HCT116 (cell line): ENCODE measurements around the gene NHSL2. TPM values are rescaled to one million over a fixed set of nuclear protein-coding genes. Genes with fewer than 3 reads are reported as not detected.

Experiments
- ATAC-seq: fragments of 200-7000 bp; cut with Tn5 transposase; 2 replicates; pipeline ENCODE4 v1.9.1; 2020; ENCODE audit warnings: mild to moderate bottlenecking, moderate library complexity
- BruUV-seq: library from RNA; stranded (reverse); fragments of 400-500 nt; replicated peaks from 2 replicates; lab custom pipeline; 2021; lab: Mats Ljungman, UMichigan
- CTCF ChIA-PET: fragments of 300-600 bp; sonication (Branson Sonifier 250); formaldehyde crosslinking; loops from one replicate; lab custom pipeline; 2021; ENCODE audit warnings: antibody characterized with exemption; lab: Charles Lee
- POLR2A ChIA-PET: fragments of 300-600, 350-600 bp; sonication (Branson Sonifier 250); formaldehyde crosslinking; loops from one replicate; lab custom pipeline; 2021; ENCODE audit warnings: antibody characterized with exemption; lab: Charles Lee
- RAD21 ChIA-PET, 2 experiments: fragments of 300-600 bp; sonication (Branson Sonifier 250); formaldehyde crosslinking; loops; one replicate each; lab custom pipeline; 2023; ENCODE audit warnings: low total read pairs in 2 of 2; ENCODE audit not compliant: uncharacterized antibody in 2 of 2, unreplicated experiment in 2 of 2, low non-redundant PET in 1 of 2; lab: Charles Lee
- DNase-seq: peaks from one replicate; pipeline ENCODE4 v3.0.0-alpha.2; 2010; ENCODE audit warnings: low read depth, low spot score
- H2AFZ ChIP-seq: fragments of 200-600 bp; shearing (Covaris generic), sonication (generic); 2 replicates; pipeline ENCODE4 v1.6.1; 2017; ENCODE audit warnings: low read depth, mixed run types, mixed read lengths, antibody characterized with exemption, low read length; ENCODE audit not compliant: poor library complexity, severe bottlenecking
- H3K27ac ChIP-seq: 2 replicates; pipeline ENCODE4 v1.5.1; 2012; ENCODE audit warnings: low read depth, low read length
- H3K27me3 ChIP-seq: fragments of 200-600 bp; sonication (generic); 2 replicates; pipeline ENCODE4 v1.6.1; 2016; ENCODE audit warnings: mixed run types, low read length, mixed read lengths; ENCODE audit not compliant: insufficient read depth
- H3K36me3 ChIP-seq, 2 experiments: fragments of 200-500 bp in 1 of 2; fragments of 200-600 bp in 1 of 2; sonication (Bioruptor generic) in 1 of 2; sonication (generic) in 1 of 2; 2 replicates each; pipeline versions ENCODE4 v1.5.1 to v1.6.1; 2014 to 2016; ENCODE audit warnings: low read length in 2 of 2, inconsistent platforms in 1 of 2, mixed read lengths in 1 of 2, mixed run types in 1 of 2; ENCODE audit not compliant: insufficient read depth in 2 of 2, control insufficient read depth in 1 of 2
- H3K4me1 ChIP-seq, 2 experiments: fragments of 200-600 bp in 1 of 2; sonication (generic) in 1 of 2; 2 replicates each; pipeline versions ENCODE4 v1.5.1 to v1.6.1; 2012 to 2017; ENCODE audit warnings: low read length in 2 of 2, inconsistent platforms in 1 of 2, mild to moderate bottlenecking in 1 of 2, mixed read lengths in 1 of 2, mixed run types in 1 of 2, moderate library complexity in 1 of 2; ENCODE audit not compliant: insufficient read depth in 2 of 2, control insufficient read depth in 1 of 2
- H3K4me2 ChIP-seq: fragments of 200-600 bp; sonication (generic); 2 replicates; pipeline ENCODE4 v1.6.1; 2017; ENCODE audit warnings: mixed run types, low read length, mixed read lengths
- H3K4me3 ChIP-seq, 2 experiments: fragments of 200-600 bp in 1 of 2; sonication (generic) in 1 of 2; replicated peaks in 1 of 2; 2 replicates each; pipeline ENCODE4 v1.5.1; 2011 to 2016; ENCODE audit warnings: low read length in 2 of 2, control low read depth in 1 of 2, low read depth in 1 of 2, mild to moderate bottlenecking in 1 of 2, mixed read lengths in 1 of 2, mixed run types in 1 of 2
- H3K79me2 ChIP-seq: fragments of 200-600 bp; sonication (generic); 2 replicates; pipeline ENCODE4 v1.6.1; 2017; ENCODE audit warnings: mild to moderate bottlenecking, mixed run types, low read length, moderate library complexity, mixed read lengths; ENCODE audit not compliant: insufficient read depth
- H3K9ac ChIP-seq: fragments of 200-600 bp; sonication (generic); 2 replicates; pipeline ENCODE4 v1.6.1; 2016; ENCODE audit warnings: low read length, mixed read lengths
- H3K9me2 ChIP-seq: fragments of 200-600 bp; sonication (generic), shearing (Covaris generic); 2 replicates; pipeline ENCODE4 v1.6.1; 2017; ENCODE audit warnings: mixed run types, mild to moderate bottlenecking, moderate library complexity; ENCODE audit not compliant: insufficient read depth
- H3K9me3 ChIP-seq, 2 experiments: fragments of 200-500 bp in 1 of 2; fragments of 200-600 bp in 1 of 2; sonication (Bioruptor generic) in 1 of 2; sonication (generic) in 1 of 2; 2 replicates each; pipeline ENCODE4 v1.6.1; 2014 to 2017; ENCODE audit warnings: low read length in 2 of 2, mixed read lengths in 2 of 2, inconsistent platforms in 1 of 2, low read depth in 1 of 2, mild to moderate bottlenecking in 1 of 2, mixed run types in 1 of 2, moderate library complexity in 1 of 2; ENCODE audit not compliant: control insufficient read depth in 1 of 2, insufficient read depth in 1 of 2
- H4K20me1 ChIP-seq: fragments of 200-600 bp; sonication (generic), shearing (Covaris generic); 2 replicates; pipeline ENCODE4 v1.6.1; 2017; ENCODE audit warnings: mixed run types, mild to moderate bottlenecking, moderate library complexity; ENCODE audit not compliant: insufficient read depth
- ELF1 ChIP-seq: IDR thresholded peaks from 2 replicates; pipeline ENCODE4 v1.6.1; 2012; ENCODE audit warnings: low read depth, borderline replicate concordance
- EZH2 ChIP-seq: fragments of 200-600 bp; sonication (generic); IDR thresholded peaks from 2 replicates; pipeline ENCODE4 v1.6.1; 2017; ENCODE audit warnings: antibody characterized with exemption, mixed run types
- FOSL1 ChIP-seq: IDR thresholded peaks from 2 replicates; pipeline ENCODE4 v1.6.1; 2012; ENCODE audit warnings: low read depth
- RAD21 ChIP-seq: IDR thresholded peaks from 2 replicates; pipeline ENCODE4 v1.6.1; 2012; ENCODE audit warnings: low read depth, mild to moderate bottlenecking
- REST ChIP-seq: IDR thresholded peaks from 2 replicates; pipeline ENCODE4 v1.6.1; 2012; ENCODE audit warnings: low read depth
- ZBTB33 ChIP-seq: IDR thresholded peaks from 2 replicates; pipeline ENCODE4 v1.6.1; 2011; ENCODE audit warnings: mild to moderate bottlenecking, low read length, moderate library complexity; ENCODE audit not compliant: insufficient replicate concordance; ENCODE audit errors: extremely low read depth
- ZFX ChIP-seq: fragments of 450-650 bp; IDR thresholded peaks from 2 replicates; pipeline ENCODE4 v1.6.1; 2017
- intact Hi-C: fragments of 100-400 bp; cut with micrococcal nuclease; formaldehyde crosslinking; loops from 2 replicates; pipeline ENCODE4 v1.10.0; 2022
- total RNA-seq: library from RNA; stranded (reverse); gene quantifications from one replicate; pipeline ENCODE4 v1.2.1, GENCODE V29; 2021; ENCODE audit not compliant: unreplicated experiment

NHSL2 gene
- total RNA-seq, 1 experiment from 2014 or later, result 0.22 TPM

- no TSS peak for BruUV-seq
- no peaks in the 10 kb centered on the region for H3K4me1 ChIP-seq
- H4K20me1 ChIP-seq, result no peaks in the 10 kb centered on the region
- no peak overlapping the region for H3K4me3 ChIP-seq
- ChIA-PET POLR2A (no interaction called here), CTCF (no interaction called here), RAD21 (no interaction called here)
- H2AFZ ChIP-seq, result no peak overlapping the region
- intact Hi-C loops, result no loop called here
- H3K27ac ChIP-seq, result no peak overlapping the region
- no peak overlapping the region for H3K9ac ChIP-seq
- H3K9me2 ChIP-seq, result no peaks in the 10 kb centered on the region
- no peaks in the 10 kb centered on the region for H3K27me3 ChIP-seq
- no peaks in the 10 kb centered on the region for H3K9me3 ChIP-seq
- no peaks in the 10 kb centered on the region for H3K79me2 ChIP-seq
- DNase-seq (no peak), ATAC-seq (no peak)
- no peaks in the 10 kb centered on the region for H3K36me3 ChIP-seq
- H3K4me2 ChIP-seq, result no peak overlapping the region
- TF ChIP-seq REST (no peak), ZBTB33 (no peak), ELF1 (no peak), RAD21 (no peak), ZFX (no peak), EZH2 (no peak), FOSL1 (no peak)
Measured at GRCh38 chrX:71917621-71918343, 7.1 kb downstream of the NHSL2 start.
